HEK293T (cell line): ENCODE data around the gene PPIL4.

Source experiments
- CTCF ChIA-PET: fragments of 350-600 bp; formaldehyde crosslinking; extraction: SDS; loops from one replicate; lab custom pipeline; 2021; ENCODE audit warnings: antibody characterized with exemption, inconsistent platforms; lab: Yijun Ruan, JAX
- POLR2A ChIA-PET: fragments of 350-600 bp; formaldehyde crosslinking; extraction: SDS; loops from one replicate; lab custom pipeline; 2020; ENCODE audit warnings: antibody characterized with exemption, inconsistent platforms; lab: Yijun Ruan, JAX
- DNase-seq: peaks from one replicate; pipeline ENCODE4 v3.0.0; 2012; ENCODE audit warnings: mixed read lengths; ENCODE audit errors: extremely low spot score
- ARNT ChIP-seq: fragments of 450-650 bp; IDR thresholded peaks from 2 replicates; pipeline ENCODE4 v1.6.1; 2017; ENCODE audit warnings: mild to moderate bottlenecking
- BHLHE40 ChIP-seq: fragments of 450-650 bp; IDR thresholded peaks from 2 replicates; pipeline ENCODE4 v1.6.1; 2016; ENCODE audit warnings: mild to moderate bottlenecking, moderate library complexity, borderline replicate concordance
- CTBP1 ChIP-seq: fragments of 450-650 bp; IDR thresholded peaks from 2 replicates; pipeline ENCODE4 v1.6.1; 2016; ENCODE audit warnings: borderline replicate concordance
- ELF4 ChIP-seq: fragments of 450-650 bp; IDR thresholded peaks from 2 replicates; pipeline ENCODE4 v1.6.1; 2017; ENCODE audit warnings: antibody characterized with exemption
- FOXA1 ChIP-seq: fragments of 450-650 bp; IDR thresholded peaks from 2 replicates; pipeline ENCODE4 v1.6.1; 2016; ENCODE audit warnings: mild to moderate bottlenecking
- FOXK2 ChIP-seq: fragments of 450-650 bp; IDR thresholded peaks from 2 replicates; pipeline ENCODE4 v1.6.1; 2016; ENCODE audit warnings: mild to moderate bottlenecking
- FOXM1 ChIP-seq: fragments of 450-650 bp; IDR thresholded peaks from 2 replicates; pipeline ENCODE4 v1.6.1; 2017; ENCODE audit warnings: mild to moderate bottlenecking, borderline replicate concordance
- HDGF ChIP-seq: fragments of 450-650 bp; IDR thresholded peaks from 2 replicates; pipeline ENCODE4 v1.6.1; 2017; ENCODE audit warnings: antibody characterized with exemption, borderline replicate concordance
- L3MBTL2 ChIP-seq: fragments of 450-650 bp; conservative IDR thresholded peaks from 2 replicates; pipeline ENCODE4 v1.6.1; 2016; ENCODE audit warnings: mild to moderate bottlenecking
- LEF1 ChIP-seq: fragments of 450-650 bp; IDR thresholded peaks from 2 replicates; pipeline ENCODE4 v1.6.1; 2017; ENCODE audit warnings: mild to moderate bottlenecking, borderline replicate concordance
- NFRKB ChIP-seq: fragments of 450-650 bp; IDR thresholded peaks from 2 replicates; pipeline ENCODE4 v1.6.1; 2016; ENCODE audit warnings: mild to moderate bottlenecking, moderate library complexity
- PKNOX1 ChIP-seq: fragments of 450-650 bp; IDR thresholded peaks from 2 replicates; pipeline ENCODE4 v1.6.1; 2016
- SP1 ChIP-seq: fragments of 450-650 bp; IDR thresholded peaks from 2 replicates; pipeline ENCODE4 v1.6.1; 2017
- SUZ12 ChIP-seq: fragments of 450-650 bp; IDR thresholded peaks from 2 replicates; pipeline ENCODE4 v1.6.1; 2016; ENCODE audit warnings: mild to moderate bottlenecking
- TARDBP ChIP-seq: fragments of 450-650 bp; IDR thresholded peaks from 2 replicates; pipeline ENCODE4 v1.6.1; 2016
- ZNF384 ChIP-seq: fragments of 450-650 bp; IDR thresholded peaks from 2 replicates; pipeline ENCODE4 v1.6.1; 2016

Gene PPIL4

GRCh38 chr6:149478631-149479314, 67.1 kb downstream of the PPIL4 start:
- ChIA-PET CTCF (interaction anchor here (0.6 kb wide), 1 partner anchor 11 kb away, joined by 4 read pairs; no protein-coding TSS in a partner anchor), POLR2A (no interaction called here)
- DNase-seq: no peak

DNA sequence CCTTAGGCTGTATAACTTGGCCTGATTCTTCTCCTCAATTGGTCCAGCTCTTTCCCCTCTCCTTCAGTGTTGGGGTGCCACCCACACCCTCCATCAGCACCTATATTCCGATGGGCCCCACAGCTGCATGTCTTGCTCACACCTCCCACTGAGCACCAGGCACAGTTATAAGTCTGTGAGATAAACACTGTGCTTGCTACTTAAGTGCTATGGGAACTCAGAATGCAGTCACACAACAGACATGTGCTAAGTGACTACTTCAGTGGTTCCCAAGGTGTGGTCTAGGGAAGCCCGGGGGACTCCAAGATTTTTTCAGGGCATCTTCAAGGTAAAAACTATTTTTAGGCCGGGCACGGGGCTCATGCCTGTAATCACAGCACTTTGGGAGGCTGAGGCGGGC, 68.3 kb downstream of the PPIL4 start:
- POLR2A ChIA-PET: interaction anchor here (0.6 kb wide), 1 partner anchor 88 kb away, joined by 3 read pairs; the partner anchor contains the start of gene GINM1
- DNase-seq: no peak
- TF ChIP-seq SUZ12 (no peak), NFRKB (no peak), FOXM1 (no peak), BHLHE40 (no peak)
- CTCF ChIA-PET: no interaction called here

More at GRCh38 chr6:149478631-149479314, 67.1 kb downstream of the PPIL4 start:
- TF ChIP-seq TARDBP: no peak
- TF ChIP-seq HDGF: no peak
- TF ChIP-seq ZNF384: no peak
- no peak for TF ChIP-seq SP1
- no peak for TF ChIP-seq BHLHE40
- no peak for TF ChIP-seq NFRKB
- TF ChIP-seq L3MBTL2: no peak
- TF ChIP-seq FOXK2: no peak
- TF ChIP-seq LEF1: no peak
- TF ChIP-seq PKNOX1: no peak
- no peak for TF ChIP-seq CTBP1
- no peak for TF ChIP-seq ARNT
- no peak for TF ChIP-seq FOXA1
- no peak for TF ChIP-seq FOXM1
- TF ChIP-seq ELF4: no peak
- no peak for TF ChIP-seq SUZ12

DNA sequence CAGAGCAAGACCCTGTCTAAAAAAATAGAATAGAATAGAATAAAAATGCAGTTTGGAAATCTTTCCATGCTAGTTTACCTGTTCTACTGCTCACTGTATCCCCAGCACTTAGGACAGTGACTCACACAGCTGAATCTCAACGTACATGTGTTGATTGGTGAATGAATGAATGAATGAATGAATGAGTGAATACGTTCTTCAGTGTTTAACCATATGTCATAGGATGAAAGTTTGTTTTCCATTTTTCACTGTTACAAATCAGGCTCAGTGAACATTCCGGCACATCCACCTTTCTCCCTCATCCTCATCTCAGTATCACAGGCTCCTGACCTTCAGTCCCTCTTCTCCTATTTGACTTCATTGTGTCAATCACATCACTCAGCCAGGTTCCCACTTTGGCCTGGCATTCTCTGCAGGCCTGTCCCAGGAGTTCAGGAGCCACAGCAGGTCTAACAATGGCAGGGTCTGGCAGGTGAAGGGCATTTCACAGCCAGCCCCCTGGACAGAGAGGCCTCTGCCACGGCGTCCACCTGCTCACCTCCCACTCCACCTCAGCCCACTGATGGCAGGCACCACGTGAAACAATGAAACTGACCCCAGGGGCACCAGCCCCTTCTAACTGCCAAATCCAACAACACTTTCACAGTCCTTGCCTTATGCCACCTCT, 68.9 kb downstream of the PPIL4 start:
- peak; percentile 27; the same call in 1 of the 2 replicates for TF ChIP-seq PKNOX1
- no peak for TF ChIP-seq CTBP1
- ChIA-PET POLR2A (no interaction called here), CTCF (no interaction called here)
- no peak for DNase-seq

DNA sequence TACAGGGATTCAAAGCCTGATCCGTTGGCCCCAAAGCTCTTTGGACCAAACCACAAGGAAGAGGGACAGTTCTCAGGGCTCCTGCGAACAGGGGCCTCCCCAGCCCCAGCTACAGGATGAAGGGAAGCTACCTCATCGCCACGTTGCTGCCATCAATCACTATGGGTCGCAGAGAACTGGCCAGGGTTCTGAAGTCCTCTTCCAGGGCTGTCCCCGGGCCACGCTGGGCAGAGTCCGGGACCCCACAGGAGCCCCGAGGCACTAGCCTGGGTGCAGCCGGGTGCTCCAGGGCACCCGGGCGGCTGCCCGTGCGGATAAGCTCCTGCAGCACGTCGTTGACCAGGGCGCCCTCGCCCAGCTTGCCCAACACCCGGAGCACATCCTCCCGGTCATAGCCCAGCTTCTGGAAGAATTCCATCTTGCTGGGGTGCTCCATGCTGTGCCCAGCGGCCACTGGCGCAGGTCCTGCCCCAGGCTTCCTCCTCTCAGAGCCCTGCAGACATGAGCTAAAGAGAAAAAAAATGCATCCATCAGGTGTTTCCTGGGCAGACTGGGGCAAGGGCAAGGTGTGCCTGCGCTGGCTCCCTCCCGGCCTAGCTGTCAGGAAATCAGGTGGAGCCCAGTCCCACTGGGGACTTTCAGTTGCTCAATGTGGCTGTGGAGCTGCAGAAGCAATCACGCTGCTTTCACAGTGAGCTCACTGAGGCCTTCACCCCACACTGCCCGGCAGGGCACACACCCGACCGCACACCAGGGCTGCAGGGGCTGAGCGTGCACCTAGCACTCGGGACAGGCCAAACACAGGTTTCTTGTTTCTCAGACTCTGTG, 71.5 kb downstream of the PPIL4 start:
- no peak for DNase-seq
- CTCF ChIA-PET: interaction anchor here (0.6 to 1.4 kb wide), 3 partner anchors 9 to 39 kb away, joined by 3 read pairs; no protein-coding TSS in a partner anchor
- no peak for TF ChIP-seq FOXM1
- no peak for TF ChIP-seq ARNT
- no peak for TF ChIP-seq TARDBP
- no peak for TF ChIP-seq ZNF384
- no peak for TF ChIP-seq FOXK2
- no peak for TF ChIP-seq HDGF
- no peak for TF ChIP-seq FOXA1
- POLR2A ChIA-PET: interaction anchor here (1.3 kb wide), 1 partner anchor 9 kb away, joined by 4 read pairs; no protein-coding TSS in a partner anchor

- no peak for TF ChIP-seq L3MBTL2
- no peak for TF ChIP-seq CTBP1
- TF ChIP-seq TARDBP: no peak
- TF ChIP-seq FOXA1: no peak
- no peak for TF ChIP-seq PKNOX1
- no peak for TF ChIP-seq SP1
- TF ChIP-seq BHLHE40: no peak
- TF ChIP-seq HDGF: no peak
- TF ChIP-seq FOXM1: no peak
- no peak for TF ChIP-seq SUZ12
- TF ChIP-seq LEF1: no peak
- TF ChIP-seq ARNT: no peak
- POLR2A ChIA-PET: interaction anchor here (1.3 kb wide), 1 partner anchor 10 kb away, joined by 4 read pairs; no protein-coding TSS in a partner anchor
- DNase-seq: peak; percentile 58
- CTCF ChIA-PET: interaction anchor here (0.6 to 1.4 kb wide), 4 partner anchors 10 to 40 kb away, joined by 3 to 4 read pairs (median 3); no protein-coding TSS in a partner anchor
Measured at GRCh38 chr6:149473080-149474052, 72.5 kb downstream of the PPIL4 start.
